Ovary (tissue), 9 donors: ENCODE data around the gene HVCN1. TPM values are rescaled to one million over a fixed set of nuclear protein-coding genes. Genes with fewer than 3 reads are reported as not detected.

Experiments
- DNase-seq, 5 donors: peaks; one replicate each; pipeline ENCODE4 v3.0.0-alpha.2; 2019 to 2020
- H3K27ac ChIP-seq, 2 donors: fragments of 200-600 bp; one replicate each; pipeline versions ENCODE4 v1.5.1 to v1.8.0; 2019 to 2022
- H3K27me3 ChIP-seq: fragments of 200-600 bp; one replicate; pipeline ENCODE4 v1.8.0; 2022
- H3K36me3 ChIP-seq: fragments of 200-600 bp; sonication (generic); one replicate; pipeline ENCODE4 v1.5.1; 2019
- H3K4me1 ChIP-seq: one replicate; pipeline ENCODE4 v1.8.1; 2013; ENCODE audit warnings: mild to moderate bottlenecking, moderate library complexity; ENCODE audit not compliant: insufficient read depth
- H3K4me3 ChIP-seq: fragments of 200-600 bp; sonication (generic); one replicate; pipeline ENCODE4 v1.5.1; 2017
- H3K9me3 ChIP-seq, 2 donors: fragments of 200-600 bp in 1 of 2; sonication (generic) in 1 of 2; one replicate each; pipeline versions ENCODE4 v1.5.1 to v1.8.1; 2013 to 2019; ENCODE audit warnings: mild to moderate bottlenecking in 1 of 2, moderate library complexity in 1 of 2
- EP300 ChIP-seq: sonication (generic); formaldehyde crosslinking; IDR thresholded peaks from one replicate; pipeline ENCODE4 v1.6.1; 2017; ENCODE audit warnings: antibody characterized with exemption
- POLR2A ChIP-seq: fragments of 450-650 bp; IDR thresholded peaks from one replicate; pipeline ENCODE4 v1.6.1; 2017; ENCODE audit warnings: antibody characterized with exemption, mild to moderate bottlenecking, moderate library complexity
- WGBS, 3 donors: extraction: QIAGEN DNeasy Blood & Tissue Kit in 1 of 3; methylation state at CpG; one replicate each; pipeline versions ENCODE4 v1.1.5 to v1.1.7; 2013 to 2017; 5-methylcytosine and 5-hydroxymethylcytosine counted together
- intact Hi-C, 4 donors: fragments of 100-400 bp; cut with DNase I; formaldehyde crosslinking; loops; one replicate each; pipeline versions ENCODE4 v1.11.0 to v1.15.1; 2022 to 2023
- polyA plus RNA-seq, 2 donors: library from polyadenylated mRNA; stranded (reverse); fragments of 200-250 nt in 1 of 2; fragments of 350-450 nt in 1 of 2; fragmentation: Illumina TruSeq in 1 of 2; extraction: RNeasy Lipid Tissue Mini Kit (QIAGEN cat#74804) in 1 of 2; gene quantifications; one replicate each; pipeline ENCODE4 v1.2.3, GENCODE V29; 2013 to 2014
- total RNA-seq, 7 donors: library from RNA; depleted of rRNA in 2 of 7; stranded (reverse); fragments of >200 nt in 2 of 7; fragmentation: NEBNext Ultra II Directional in 3 of 7; extraction: Animal tissue kit (Norgen Biotek cat#: 25700) in 3 of 7; gene quantifications; one replicate each; pipeline versions ENCODE4 v1.1.0 to v1.2.4, GENCODE V29; 2016 to 2023
- TF ChIP-seq, protein P1 (sequence below), 3 donors: fragments of 450-650 bp in 2 of 3; fragments of 200-600 bp in 1 of 3; IDR thresholded peaks; one replicate each; pipeline versions ENCODE4 v1.5.1 to v1.8.0; 2016 to 2022; ENCODE audit warnings: antibody characterized with exemption in 3 of 3, mild to moderate bottlenecking in 1 of 3
- donor health status: DM: no; HTN: no; CAD: no; lungs with moderate emphysema.
- donor health status: DM: no; HTN: no; CAD: no.
- donor health status: Bipolar disorder and iron deficiency.
- donor health status: DM: yes; HTN: yes; CAD: no.
- donor health status: DM: no; HTN: no; CAD: no.
- donor health status: DM: yes; HTN: yes; CAD: no.

Gene HVCN1
- total and polyA plus RNA-seq, 9 donors, result 6.4 to 19.4 (median 11.3) TPM

DNA sequence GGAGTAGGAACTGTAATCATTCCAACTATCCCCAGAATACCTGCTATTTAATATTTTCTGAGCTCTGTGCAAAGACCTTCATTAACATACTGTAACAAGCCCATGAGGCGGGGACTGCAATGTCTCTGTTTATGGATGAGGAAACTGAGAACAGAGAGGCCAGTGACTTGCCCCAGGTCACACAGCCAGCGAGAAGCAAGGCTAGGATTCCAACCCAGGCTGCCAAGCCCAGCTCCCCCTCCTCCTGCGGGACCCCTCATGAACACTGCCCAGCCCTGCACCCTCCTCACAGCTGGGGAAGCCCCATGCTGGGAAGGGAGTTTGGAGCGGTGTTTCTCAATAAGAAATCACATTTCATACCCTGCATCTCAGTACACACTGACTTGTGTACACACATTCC is 10.9 kb downstream of the HVCN1 start:
- Histone ChIP-seq H3K36me3 (no peaks in the 10 kb centered on the region), H3K9me3 (no peaks in the 10 kb centered on the region), H3K4me1 (no peaks in the 10 kb centered on the region), H3K4me3 (no peak overlapping the region), H3K27me3 (no peaks in the 10 kb centered on the region), H3K27ac (no peak overlapping the region)
- intact Hi-C loops, result no loop called here
- TF ChIP-seq EP300 (no peak), POLR2A (no peak)
- TF ChIP-seq, protein P1, sequence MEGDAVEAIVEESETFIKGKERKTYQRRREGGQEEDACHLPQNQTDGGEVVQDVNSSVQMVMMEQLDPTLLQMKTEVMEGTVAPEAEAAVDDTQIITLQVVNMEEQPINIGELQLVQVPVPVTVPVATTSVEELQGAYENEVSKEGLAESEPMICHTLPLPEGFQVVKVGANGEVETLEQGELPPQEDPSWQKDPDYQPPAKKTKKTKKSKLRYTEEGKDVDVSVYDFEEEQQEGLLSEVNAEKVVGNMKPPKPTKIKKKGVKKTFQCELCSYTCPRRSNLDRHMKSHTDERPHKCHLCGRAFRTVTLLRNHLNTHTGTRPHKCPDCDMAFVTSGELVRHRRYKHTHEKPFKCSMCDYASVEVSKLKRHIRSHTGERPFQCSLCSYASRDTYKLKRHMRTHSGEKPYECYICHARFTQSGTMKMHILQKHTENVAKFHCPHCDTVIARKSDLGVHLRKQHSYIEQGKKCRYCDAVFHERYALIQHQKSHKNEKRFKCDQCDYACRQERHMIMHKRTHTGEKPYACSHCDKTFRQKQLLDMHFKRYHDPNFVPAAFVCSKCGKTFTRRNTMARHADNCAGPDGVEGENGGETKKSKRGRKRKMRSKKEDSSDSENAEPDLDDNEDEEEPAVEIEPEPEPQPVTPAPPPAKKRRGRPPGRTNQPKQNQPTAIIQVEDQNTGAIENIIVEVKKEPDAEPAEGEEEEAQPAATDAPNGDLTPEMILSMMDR (IDR thresholded peaks at IDR 0.05), result no peak
- 92 to 96% (median 95%) methylated on average over 4 of the region's 4 CpGs for WGBS, 3 donors
- DNase-seq, result no peak

DNA sequence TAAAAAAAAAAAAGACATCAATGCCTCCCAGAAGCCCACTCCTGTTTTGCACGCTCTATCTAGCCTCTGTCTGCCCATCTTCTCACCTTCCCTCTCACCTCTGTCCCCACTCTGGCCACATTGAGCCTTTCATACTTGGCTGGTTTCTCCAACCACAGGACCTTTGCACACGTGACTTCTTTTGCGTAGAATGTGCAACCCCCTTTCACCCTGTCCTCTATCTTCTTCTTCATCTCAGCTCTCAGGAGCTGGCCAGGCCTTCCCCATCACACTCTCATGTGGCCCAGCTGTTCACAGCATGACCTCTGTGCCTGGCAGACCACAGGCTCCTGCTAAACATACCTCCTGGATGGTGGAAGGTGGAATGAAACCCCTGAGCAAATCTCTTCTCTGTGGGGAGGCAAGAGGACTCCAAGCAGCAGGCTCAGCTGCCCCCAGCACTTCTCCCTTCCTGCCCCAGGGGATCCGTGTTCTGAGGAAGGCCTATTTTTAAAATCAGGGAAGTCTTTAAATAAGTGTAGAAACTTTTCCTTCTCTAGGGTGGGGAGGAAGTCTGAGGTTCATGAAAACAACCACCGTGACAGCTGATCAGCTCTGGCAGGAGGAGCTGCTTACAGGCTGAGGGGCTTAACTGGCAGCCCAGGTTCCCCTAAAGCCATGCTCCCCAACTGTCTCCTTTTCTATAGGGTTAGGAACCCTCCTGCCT is 11.6 kb downstream of the HVCN1 start:
- no peaks in the 10 kb centered on the region for H3K4me1 ChIP-seq
- intact Hi-C loops, result no loop called here
- no peaks in the 10 kb centered on the region for H3K27me3 ChIP-seq
- no peak for DNase-seq
- WGBS, 3 donors, result 66 to 78% (median 74%) methylated on average over 5 of the region's 5 CpGs
- no peaks in the 10 kb centered on the region for H3K9me3 ChIP-seq
- no peaks in the 10 kb centered on the region for H3K36me3 ChIP-seq
- no peak for TF ChIP-seq EP300
- TF ChIP-seq POLR2A, result no peak
- TF ChIP-seq, protein P1 (IDR thresholded peaks at IDR 0.05), result no peak
- H3K27ac ChIP-seq, result no peak overlapping the region
- no peak overlapping the region for H3K4me3 ChIP-seq

DNA sequence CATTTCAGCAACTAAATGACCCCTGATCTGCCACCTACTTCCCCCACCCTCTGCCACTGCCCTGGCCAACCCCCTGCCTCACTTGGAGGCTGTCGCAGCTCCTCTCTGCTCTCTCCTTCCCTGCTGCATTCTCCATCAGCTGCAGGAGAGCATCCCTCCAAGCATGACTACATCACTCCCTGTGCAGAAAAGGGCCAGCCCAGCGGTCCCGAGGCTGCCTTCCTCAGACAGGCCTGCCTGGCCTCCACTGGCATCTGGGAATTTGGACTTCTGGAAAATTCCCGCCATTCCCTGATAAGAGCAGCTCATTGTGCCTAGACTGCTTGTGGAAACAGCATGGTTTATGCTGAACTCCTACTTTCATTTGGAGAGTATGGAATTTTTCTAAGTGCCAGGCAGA is 12.7 kb downstream of the HVCN1 start:
- no peak for DNase-seq
- H3K36me3 ChIP-seq, result no peaks in the 10 kb centered on the region
- H3K9me3 ChIP-seq, result no peaks in the 10 kb centered on the region
- 83 to 89% (median 86%) methylated on average over 4 of the region's 4 CpGs for WGBS, 3 donors
- H3K27ac ChIP-seq, result no peak overlapping the region
- H3K27me3 ChIP-seq, result no peaks in the 10 kb centered on the region
- intact Hi-C loops, result no loop called here
- H3K4me3 ChIP-seq, result no peak overlapping the region
- TF ChIP-seq, protein P1 (IDR thresholded peaks at IDR 0.05), result no peak
- TF ChIP-seq EP300, result no peak
- H3K4me1 ChIP-seq, result no peaks in the 10 kb centered on the region

DNA sequence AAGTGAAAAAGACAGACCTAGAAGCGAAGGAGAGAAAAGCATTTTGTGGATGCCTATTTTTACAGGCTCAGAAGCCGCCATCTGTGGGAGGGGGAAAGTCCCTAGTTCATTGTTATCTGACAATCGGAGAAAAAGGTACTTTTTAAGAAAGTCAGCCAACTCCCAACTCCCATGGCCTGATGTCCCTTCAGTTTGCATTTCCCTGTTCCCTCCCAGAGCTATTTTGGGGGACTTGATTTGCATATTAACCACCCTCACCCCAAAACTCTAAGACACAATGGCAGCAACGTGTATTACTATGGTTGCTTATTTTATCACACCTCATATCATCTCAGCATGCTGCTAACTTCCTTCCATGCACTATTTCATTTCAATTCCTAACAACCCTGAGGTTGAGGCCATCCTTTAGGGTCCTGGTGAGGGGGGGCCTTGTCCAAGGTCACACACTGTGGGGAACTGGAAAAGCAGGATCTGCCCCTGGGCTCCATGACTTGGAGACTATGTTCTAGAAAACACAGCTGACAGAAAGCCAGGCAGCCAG is 18.7 kb downstream of the HVCN1 start:
- WGBS, 3 donors, result 64 to 76% (median 71%) methylated on average over 4 of the region's 4 CpGs
- Histone ChIP-seq H3K9me3 (no peaks in the 10 kb centered on the region), H3K36me3 (no peaks in the 10 kb centered on the region), H3K27ac (no peak overlapping the region), H3K27me3 (no peaks in the 10 kb centered on the region), H3K4me1 (no peaks in the 10 kb centered on the region), H3K4me3 (no peak overlapping the region)
- DNase-seq, result no peak
- TF ChIP-seq, protein P1 (IDR thresholded peaks at IDR 0.05), result no peak
- TF ChIP-seq EP300 (no peak), POLR2A (no peak)
- intact Hi-C loops, result no loop called here
